HG02642 (cell line): ENCODE measurements around the gene ZNF581.
A peak's percentile ranks its signal among the peaks of the same experiment; 100 is the strongest.

Experiments used
- ATAC-seq: cut with Tn5 transposase; IDR thresholded peaks from one replicate; pipeline ENCODE4 v1.9.1; 2021; ENCODE audit warnings: mild to moderate bottlenecking; ENCODE audit not compliant: unreplicated experiment, poor library complexity

The ZNF581 gene

DNA sequence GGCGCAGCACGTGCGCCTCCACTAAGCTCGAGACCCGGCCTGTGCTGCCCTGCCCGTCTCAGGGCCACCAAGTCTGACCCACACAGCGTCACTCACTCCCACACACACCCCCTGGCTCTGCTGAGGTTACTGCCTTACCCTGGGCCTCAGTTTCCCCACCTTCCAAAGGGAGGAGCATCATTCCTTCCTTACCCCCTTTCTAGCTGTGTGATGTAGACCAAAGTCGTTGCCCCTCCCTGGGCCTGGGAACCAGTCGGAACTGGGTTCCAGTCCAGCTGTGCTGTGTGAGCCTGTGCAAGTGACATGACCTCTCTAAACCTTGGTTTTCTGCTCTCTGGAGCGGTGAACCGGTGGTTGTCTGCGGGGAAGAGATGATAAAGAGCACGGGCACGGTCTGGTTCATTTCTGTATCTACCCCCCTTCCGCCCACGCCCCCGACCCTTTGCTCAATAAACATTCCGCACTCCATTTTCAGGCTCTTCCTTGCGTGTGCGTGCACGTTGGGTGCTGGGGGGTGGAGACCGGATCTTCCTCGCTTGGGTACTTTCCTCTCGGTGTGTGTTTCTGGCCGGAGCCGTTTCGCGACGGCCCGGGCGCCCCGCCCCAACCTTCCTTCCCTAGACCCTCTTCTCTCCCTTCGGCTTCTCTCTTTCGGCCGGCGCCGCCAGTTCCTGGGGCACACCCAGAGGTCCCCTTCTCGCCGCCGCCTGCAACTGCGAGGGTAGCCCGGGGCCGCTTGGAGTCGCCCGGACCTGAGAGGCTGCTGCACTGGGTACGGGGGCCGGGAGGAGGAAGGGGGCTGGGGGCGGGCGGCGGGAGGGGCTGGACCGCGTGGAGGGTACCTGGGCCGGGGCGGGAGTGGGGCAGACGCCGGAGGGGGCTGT lies at the start of gene ZNF581:
Gene ZNF581, plus strand, starts transcription at position 647 of the 884 bp plus-strand sequence. CDS start 923 bp downstream, outside the sequence.
- ATAC-seq = peak; percentile 32

- no peak for ATAC-seq
Measured at GRCh38 chr19:55594996-55595545, 48.4 kb upstream of the ZNF581 start.

GRCh38 chr19:55596304-55596703 lies 47.1 kb upstream of the ZNF581 start:
- ATAC-seq = no peak

DNA sequence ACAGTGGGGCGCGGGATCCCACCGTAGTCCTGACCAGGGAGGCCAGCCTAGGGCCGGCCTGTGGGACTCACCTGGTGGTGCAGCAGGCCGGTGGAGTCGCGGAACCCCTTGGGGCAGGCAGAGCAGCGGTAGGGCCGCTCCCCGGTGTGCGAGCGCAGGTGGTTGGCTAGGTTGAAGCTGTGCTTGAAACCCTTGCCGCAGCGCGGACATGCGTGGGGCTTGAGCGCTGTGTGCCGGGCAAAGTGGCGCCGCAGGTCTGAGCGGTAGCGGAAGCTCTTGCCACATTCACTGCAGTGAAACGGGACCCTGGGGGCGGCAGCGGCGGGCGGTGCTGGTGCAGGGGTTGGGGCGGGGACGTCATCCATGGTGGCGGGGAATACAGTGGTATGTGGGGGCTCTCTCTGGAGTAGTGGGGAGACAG lies 45.9 kb upstream of the ZNF581 start:
- no peak for ATAC-seq

DNA sequence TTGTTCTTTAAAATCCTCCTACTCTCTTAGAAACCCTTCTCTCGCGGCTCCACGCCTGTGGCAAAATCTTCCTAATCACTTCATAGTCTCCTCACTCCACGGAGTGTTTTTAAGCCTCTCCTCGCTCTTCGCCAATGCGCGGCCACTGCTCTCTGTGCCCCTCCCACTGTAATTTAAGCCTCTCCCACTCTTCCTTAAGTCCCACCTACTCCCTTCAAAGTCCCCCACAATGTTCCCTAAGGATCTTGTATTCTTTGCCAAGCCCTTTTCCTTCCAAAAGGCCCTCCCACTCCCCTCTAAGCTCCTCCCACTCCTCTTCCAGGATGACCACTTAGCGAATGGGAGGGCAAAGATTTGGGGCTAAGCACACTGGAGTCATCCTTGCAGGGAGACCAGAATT lies 45.4 kb upstream of the ZNF581 start:
- ATAC-seq = no peak

DNA sequence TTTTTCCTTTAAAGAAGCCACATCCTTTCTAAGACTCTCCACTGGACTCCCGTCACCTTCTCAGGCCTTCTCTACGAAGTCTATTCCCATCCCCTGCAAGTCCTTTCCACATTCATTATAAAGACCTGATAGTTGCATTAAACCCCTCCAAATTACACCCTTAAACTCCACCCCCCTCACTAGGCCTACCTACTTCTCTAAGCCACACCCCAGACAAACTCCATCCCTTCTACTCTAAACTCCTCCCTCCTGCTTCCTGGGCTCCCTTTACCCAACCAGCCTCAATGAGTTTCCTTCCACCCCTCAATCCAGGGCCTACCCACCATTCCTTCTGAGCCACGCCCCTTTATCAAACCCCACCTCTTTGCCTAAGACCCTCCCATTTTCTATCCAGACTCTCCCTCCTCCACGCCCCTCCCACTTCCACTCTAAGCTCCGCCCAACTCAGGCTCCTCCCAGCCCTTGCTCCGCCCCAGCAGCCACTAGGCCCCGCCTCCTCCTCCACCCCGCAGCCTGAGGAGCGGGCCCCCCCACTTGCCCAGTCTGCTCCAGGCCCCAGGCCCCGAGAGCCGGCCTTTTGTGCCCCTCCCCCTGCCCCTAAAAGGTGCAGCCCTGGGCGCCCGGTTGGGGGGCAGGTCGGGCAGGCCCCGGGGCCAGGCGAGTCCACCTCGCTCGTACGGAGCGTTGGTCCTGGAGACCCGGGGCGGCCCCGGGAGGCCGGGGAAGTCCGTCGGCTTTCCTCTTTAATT lies 44.6 kb upstream of the ZNF581 start:
- ATAC-seq = peak; percentile 52

- peak; percentile 60 for ATAC-seq
Measured at GRCh38 chr19:55599468-55599841, 44.0 kb upstream of the ZNF581 start, which contains the start of gene FIZ1. TSS of gene FIZ1 (minus strand) at chr19:55599517. CDS start at chr19:55597865, 1,652 bp downstream.

DNA sequence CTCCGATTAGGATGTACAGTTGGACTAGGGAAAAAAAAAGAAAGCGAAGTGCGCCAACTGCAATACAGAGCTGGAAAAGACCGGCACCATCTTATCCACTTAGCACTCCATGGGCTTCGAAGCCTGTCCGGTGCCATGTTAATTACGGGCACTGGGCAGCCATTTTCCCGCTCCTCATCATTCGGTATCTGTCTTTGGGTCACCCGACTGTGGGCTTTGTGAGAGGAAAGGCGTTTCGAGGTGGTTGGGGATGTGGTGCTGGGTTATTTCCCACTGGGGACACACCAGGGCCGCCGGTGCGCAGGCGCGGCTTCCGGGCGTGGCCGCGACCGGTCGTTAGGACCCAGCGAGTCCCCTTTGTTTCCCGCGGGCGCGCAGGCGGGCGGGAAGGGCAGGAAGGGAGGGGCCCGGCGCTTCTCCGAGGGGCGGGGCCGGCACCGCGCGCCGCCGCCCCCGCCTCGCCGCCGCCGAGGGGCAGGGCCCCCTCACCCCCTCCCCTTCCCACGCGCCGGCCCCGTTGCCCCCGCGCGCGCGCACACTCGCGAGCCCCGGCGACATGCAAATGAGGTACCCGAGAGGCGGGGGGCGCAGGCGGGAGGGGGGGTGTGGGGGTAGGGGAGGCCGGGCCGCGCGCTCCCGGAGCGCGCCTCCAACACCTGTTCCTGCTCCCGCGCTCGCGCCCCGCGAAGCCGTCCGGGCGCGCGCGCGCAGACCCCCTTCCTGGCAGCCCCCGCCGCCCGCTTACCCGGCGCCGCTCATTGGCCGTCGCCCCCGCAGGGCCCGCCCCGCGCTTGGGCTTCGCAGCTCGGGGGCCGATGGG lies 43.4 kb upstream of the ZNF581 start, which contains the start of gene ZNF524:
Gene ZNF524, plus strand, starts transcription at position 447 of the 820 bp plus-strand sequence. CDS start 1,825 bp downstream, outside the sequence.
- peak; percentile 51 for ATAC-seq

- no peak for ATAC-seq
Measured at GRCh38 chr19:55600662-55601028, 42.8 kb upstream of the ZNF581 start.

- ATAC-seq = no peak
Measured at GRCh38 chr19:55601084-55601483, 42.4 kb upstream of the ZNF581 start.

DNA sequence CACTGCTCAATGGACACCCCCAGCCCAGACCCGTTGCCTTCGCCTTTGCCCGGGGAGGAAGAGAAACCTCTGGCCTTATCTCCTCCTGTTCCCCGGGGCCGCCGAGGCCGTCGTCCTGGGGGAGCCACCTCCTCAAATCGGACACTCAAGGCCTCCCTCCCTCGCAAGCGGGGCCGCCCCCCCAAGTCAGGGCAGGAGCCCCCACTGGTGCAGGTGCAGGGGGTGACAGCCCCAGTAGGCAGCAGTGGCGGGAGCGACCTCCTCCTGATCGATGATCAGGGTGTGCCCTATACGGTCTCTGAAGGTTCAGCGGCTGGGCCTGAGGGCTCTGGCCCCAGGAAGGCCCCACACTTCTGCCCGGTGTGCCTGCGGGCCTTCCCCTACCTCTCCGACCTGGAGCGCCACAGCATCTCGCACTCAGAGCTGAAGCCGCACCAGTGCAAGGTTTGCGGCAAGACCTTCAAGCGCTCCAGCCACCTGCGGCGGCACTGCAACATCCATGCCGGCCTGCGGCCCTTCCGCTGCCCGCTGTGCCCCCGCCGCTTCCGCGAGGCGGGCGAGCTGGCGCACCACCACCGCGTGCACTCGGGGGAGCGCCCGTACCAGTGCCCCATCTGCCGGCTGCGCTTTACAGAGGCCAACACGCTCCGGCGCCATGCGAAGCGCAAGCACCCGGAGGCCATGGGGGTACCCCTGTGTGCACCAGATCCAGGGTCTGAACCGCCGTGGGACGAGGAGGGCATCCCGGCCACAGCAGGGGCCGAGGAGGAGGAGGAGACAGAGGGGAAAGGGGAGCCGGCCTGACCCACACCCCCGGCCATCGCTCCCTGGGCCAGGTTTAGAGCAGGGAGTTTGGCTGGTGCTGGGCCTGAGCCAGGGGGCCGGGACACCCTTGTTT lies 41.1 kb upstream of the ZNF581 start:
- no peak for ATAC-seq

GRCh38 chr19:55603115-55603514 lies 40.3 kb upstream of the ZNF581 start:
- no peak for ATAC-seq

GRCh38 chr19:55603581-55604292 lies 39.7 kb upstream of the ZNF581 start:
- no peak for ATAC-seq

DNA sequence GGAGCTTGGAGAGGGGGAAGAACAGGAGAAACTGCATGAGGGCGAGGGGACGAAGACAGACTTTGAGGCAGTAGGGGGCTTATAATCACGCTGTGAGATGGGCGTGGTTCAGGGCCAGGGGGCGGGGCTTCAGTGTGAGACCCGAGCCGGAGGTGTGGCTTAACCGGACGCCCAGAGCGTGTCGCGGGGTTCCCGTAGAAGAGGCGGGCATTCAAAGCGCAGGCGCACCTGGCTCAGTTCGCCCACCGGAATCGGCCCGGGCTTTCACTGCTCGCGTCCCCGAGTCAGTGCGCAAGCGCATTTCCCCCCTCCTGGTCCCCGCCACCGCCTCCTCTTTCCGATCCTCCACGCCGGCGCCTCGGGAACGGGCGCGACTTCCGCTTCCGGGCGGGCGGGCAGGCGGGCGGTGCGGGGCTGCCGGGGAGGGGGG lies 38.2 kb upstream of the ZNF581 start:
- peak; percentile 79 for ATAC-seq

DNA sequence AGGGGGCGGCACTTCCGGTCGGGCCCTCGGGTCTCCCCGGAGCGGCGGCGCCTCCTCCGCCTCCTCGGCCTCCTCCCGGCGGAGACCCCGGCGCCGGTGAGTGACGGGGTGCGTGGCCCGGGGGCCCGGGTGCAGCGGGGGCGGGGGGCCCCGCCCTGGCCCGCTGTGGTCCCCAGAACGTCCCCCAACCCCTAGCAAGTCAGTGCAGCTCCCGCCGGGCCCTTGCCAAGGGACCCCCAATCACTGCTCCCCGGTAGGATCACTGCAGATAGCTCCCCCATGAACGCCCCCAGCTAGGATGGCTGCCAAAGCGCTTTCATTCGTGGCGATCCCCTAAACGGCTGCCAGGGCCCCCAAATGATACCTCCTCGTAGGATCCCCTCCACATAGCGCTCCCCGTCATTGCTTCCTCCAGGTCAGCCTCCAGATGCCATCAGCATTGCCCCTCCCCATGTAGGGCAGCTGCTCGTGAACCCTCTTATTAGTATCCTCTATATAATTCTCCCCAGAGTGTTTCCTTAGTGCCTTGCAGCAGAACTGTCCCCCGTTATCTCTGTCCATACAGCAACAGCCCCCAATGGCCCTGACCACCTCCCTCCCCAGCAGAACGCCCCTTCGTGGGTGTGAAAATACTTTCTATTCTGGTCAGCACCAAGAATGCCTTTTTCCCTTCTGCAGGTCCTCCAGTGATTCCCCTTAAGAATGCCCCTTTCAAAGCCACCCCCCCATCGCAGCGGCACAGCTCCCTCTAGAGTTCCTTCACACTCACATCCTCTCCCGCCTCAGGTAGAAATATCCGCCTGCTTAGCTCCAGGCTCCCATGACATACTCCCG lies 37.6 kb upstream of the ZNF581 start, which contains the start of gene ZNF865:
Gene ZNF865, plus strand, starts transcription at position 11 of the 834 bp plus-strand sequence. CDS start 7,972 bp downstream, outside the sequence.
- ATAC-seq = peak; percentile 27

DNA sequence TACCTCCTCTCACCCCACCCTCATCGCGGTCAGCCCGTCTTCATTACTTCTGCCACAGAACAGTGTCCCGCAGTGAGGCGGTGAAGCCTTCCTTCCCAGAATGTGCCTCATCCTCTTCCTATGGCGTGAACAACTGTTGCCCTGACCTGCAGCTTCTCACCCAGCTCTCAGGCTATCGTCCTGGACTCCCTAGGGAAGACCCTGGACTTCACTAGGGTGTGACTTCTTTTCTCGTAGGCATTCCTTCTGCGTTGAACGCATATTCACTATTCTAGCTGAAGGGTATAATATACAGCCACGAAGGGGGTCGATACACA lies 37.0 kb upstream of the ZNF581 start:
- no peak for ATAC-seq

- ATAC-seq = no peak
Measured at GRCh38 chr19:55606817-55607216, 36.6 kb upstream of the ZNF581 start.

DNA sequence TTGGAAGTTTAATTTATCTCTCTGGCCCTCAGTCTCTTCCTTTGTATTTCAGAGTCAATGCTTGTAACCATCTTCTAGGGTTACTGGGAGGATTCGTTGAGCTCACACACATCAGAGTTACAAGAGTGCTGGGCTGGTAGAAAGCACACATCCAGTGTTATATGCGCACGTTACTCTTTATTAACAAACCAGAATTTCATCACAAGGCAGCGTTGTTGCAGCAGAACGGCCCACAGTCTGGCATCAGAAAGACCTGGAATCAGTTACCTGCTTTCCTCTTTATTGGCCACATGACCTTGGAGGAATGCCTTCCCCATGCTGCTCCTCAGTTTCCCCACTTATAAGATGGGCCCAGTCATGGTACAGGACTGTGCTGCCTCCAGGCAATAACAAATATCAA lies 34.1 kb upstream of the ZNF581 start:
- no peak for ATAC-seq
